KG1 (cell line): ENCODE results near the gene MYL12B.
"Not testable (repeated sequence)": the region's sequence is repeated elsewhere in the genome, so short reads cannot be mapped to it uniquely, and the experiment has no call there.

Source experiments
- DNase-seq: peaks from one replicate; lab custom pipeline; 2025; lab: John Stamatoyannopoulos, UW

Gene MYL12B

GRCh38 chr18:3297025-3297984 is 35.4 kb downstream of the MYL12B start:
- peak; percentile 93 for DNase-seq

GRCh38 chr18:3304832-3305231 is 42.9 kb downstream of the MYL12B start:
- no peak for DNase-seq

- DNase-seq, result no peak
Measured at GRCh38 chr18:3305354-3305762, 43.4 kb downstream of the MYL12B start.

GRCh38 chr18:3305933-3306332 is 44.0 kb downstream of the MYL12B start:
- DNase-seq, result no peak

GRCh38 chr18:3306391-3306790 is 44.5 kb downstream of the MYL12B start:
- no peak for DNase-seq

- no peak for DNase-seq
Measured at GRCh38 chr18:3313685-3314084, 51.8 kb downstream of the MYL12B start.

- DNase-seq, result not testable (repeated sequence)
Measured at GRCh38 chr18:3315344-3315743, 53.4 kb downstream of the MYL12B start.

GRCh38 chr18:3319399-3319798 is 57.5 kb downstream of the MYL12B start:
- no peak for DNase-seq

GRCh38 chr18:3319894-3320454 is 58.0 kb downstream of the MYL12B start:
- DNase-seq, result no peak

GRCh38 chr18:3321133-3321812 is 59.3 kb downstream of the MYL12B start:
- DNase-seq, result no peak

GRCh38 chr18:3323900-3324299 is 62.0 kb downstream of the MYL12B start:
- DNase-seq, result peak; percentile 25
